Measurements from ENCODE around the gene TMEM259.

GRCh38 chr19:1041835-1042685 lies 21.1 kb upstream of the TMEM259 start:
- TF ChIP-seq CTCF (conservative IDR thresholded peaks at IDR 0.05), result no peak
- no peak for TF ChIP-seq EZH2 (IDR thresholded peaks at IDR 0.05; ENCODE audit: low read depth)
